Colonic mucosa (tissue), 4 donors: ENCODE measurements around the gene TMEM260. TPM values are rescaled to one million over a fixed set of nuclear protein-coding genes. Genes with fewer than 3 reads are reported as not detected.
"Not testable (repeated sequence)": the region's sequence is repeated elsewhere in the genome, so short reads cannot be mapped to it uniquely, and the experiment has no call there.

Experiments
- DNase-seq: peaks from one replicate; pipeline ENCODE4 v3.0.0-alpha.2; 2020
- H3K27ac ChIP-seq: fragments of 200-600 bp; one replicate; pipeline ENCODE4 v1.8.0; 2021
- H3K27me3 ChIP-seq: fragments of 200-600 bp; one replicate; pipeline ENCODE4 v1.8.0; 2021
- H3K36me3 ChIP-seq: fragments of 200-600 bp; one replicate; pipeline ENCODE4 v1.8.0; 2021
- H3K4me1 ChIP-seq: fragments of 200-600 bp; one replicate; pipeline ENCODE4 v1.8.0; 2021; ENCODE audit warnings: mild to moderate bottlenecking
- H3K4me3 ChIP-seq: fragments of 200-600 bp; one replicate; pipeline ENCODE4 v1.8.0; 2021
- H3K9ac ChIP-seq, 2 donors: one replicate each; pipeline ENCODE4 v1.7.0; 2013; ENCODE audit warnings: control low read depth in 2 of 2, low read depth in 2 of 2, low read length in 2 of 2
- H3K9me3 ChIP-seq: fragments of 200-600 bp; one replicate; pipeline ENCODE4 v1.8.0; 2021
- CTCF ChIP-seq: fragments of 200-600 bp; IDR thresholded peaks from one replicate; pipeline ENCODE4 v1.8.0; 2022; ENCODE audit warnings: antibody characterized with exemption, mild to moderate bottlenecking
- intact Hi-C: fragments of 100-400 bp; cut with DNase I; formaldehyde crosslinking; loops from one replicate; pipeline ENCODE4 v1.14.1; 2022
- total RNA-seq, 2 donors: library from RNA; stranded (reverse); fragmentation: NEBNext Ultra II Directional in 1 of 2; extraction: Animal tissue kit (Norgen Biotek cat#: 25700) in 1 of 2; gene quantifications; one replicate each; pipeline ENCODE4 v1.2.1, GENCODE V29; 2021
- donor health status: healthy.
- donor health status: DM: no; HTN: no; CAD: no.
- donor health status: DM: no; HTN: no; CAD: no.

TMEM260 gene
- total RNA-seq, 2 donors from 2014 or later, result 21.1 to 21.5 TPM

- DNase-seq, result no peak
- no peaks in the 10 kb centered on the region for H3K9me3 ChIP-seq
- no peak overlapping the region for H3K9ac ChIP-seq
- intact Hi-C loops, result no loop called here
- no peak overlapping the region for H3K27ac ChIP-seq
- H3K27me3 ChIP-seq, result no peaks in the 10 kb centered on the region
- no peaks in the 10 kb centered on the region for H3K4me1 ChIP-seq
- TF ChIP-seq CTCF, result no peak
- no peak overlapping the region for H3K4me3 ChIP-seq
- no peaks in the 10 kb centered on the region for H3K36me3 ChIP-seq
Measured at GRCh38 chr14:56666294-56666693, 86.7 kb downstream of the TMEM260 start.

- intact Hi-C loops, result no loop called here
- H3K27ac ChIP-seq, result no peak overlapping the region
- no peak for DNase-seq
Measured at GRCh38 chr14:56666716-56667115, 87.1 kb downstream of the TMEM260 start.

DNA sequence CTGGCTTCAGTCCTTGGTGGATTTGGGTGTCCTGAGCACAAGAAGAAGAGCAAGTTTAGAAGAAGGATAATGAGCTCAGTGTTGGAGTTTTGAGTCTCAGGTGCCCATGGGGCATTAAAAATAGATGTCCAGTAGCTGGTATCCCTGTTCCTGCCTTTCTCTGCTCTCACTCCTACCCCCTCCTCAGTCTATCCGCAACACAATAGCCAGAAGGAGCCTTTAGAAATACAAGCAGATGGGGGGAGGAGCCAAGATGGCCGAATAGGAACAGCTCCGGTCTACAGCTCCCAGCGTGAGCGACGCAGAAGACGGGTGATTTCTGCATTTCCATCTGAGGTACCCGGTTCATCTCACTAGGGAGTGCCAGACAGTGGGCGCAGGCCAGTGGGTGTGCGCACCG is 87.7 kb downstream of the TMEM260 start:
- H3K4me3 ChIP-seq, H3K36me3 ChIP-seq, H3K9me3 ChIP-seq, DNase-seq, H3K9ac ChIP-seq, intact Hi-C loops, H3K27ac ChIP-seq, H3K27me3 ChIP-seq, H3K4me1 ChIP-seq: not testable (repeated sequence)

More at GRCh38 chr14:56666716-56667115, 87.1 kb downstream of the TMEM260 start:
- no peak overlapping the region for H3K9ac ChIP-seq
- no peak overlapping the region for H3K4me3 ChIP-seq
- no peaks in the 10 kb centered on the region for H3K36me3 ChIP-seq
- no peaks in the 10 kb centered on the region for H3K27me3 ChIP-seq
- no peaks in the 10 kb centered on the region for H3K9me3 ChIP-seq
- no peak for TF ChIP-seq CTCF
- no peaks in the 10 kb centered on the region for H3K4me1 ChIP-seq

DNA sequence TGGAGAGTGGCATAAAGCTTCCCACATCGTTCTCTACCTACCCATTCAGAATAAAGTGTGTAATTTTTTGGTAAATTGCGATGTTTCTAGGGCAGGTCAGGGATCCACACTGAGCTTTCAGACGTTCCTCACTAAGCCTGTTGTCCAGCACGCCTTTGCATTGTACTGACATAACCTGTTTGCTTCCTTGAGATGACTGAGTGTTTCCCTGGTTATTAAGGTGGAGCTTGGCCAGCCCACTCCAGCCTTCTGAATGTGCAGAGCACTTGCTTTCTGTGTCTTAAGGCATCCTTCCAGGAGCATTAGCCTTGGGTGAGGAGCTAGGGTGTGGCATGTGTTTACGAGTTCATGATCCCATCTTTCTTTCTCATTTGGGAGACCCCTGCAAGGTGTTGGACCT is 96.4 kb downstream of the TMEM260 start:
- Histone ChIP-seq H3K27me3 (no peaks in the 10 kb centered on the region), H3K27ac (no peak overlapping the region), H3K9ac (no peak overlapping the region), H3K36me3 (no peaks in the 10 kb centered on the region), H3K9me3 (no peaks in the 10 kb centered on the region), H3K4me1 (no peaks in the 10 kb centered on the region), H3K4me3 (no peak overlapping the region)
- TF ChIP-seq CTCF, result no peak
- intact Hi-C loops, result no loop called here
- no peak for DNase-seq

DNA sequence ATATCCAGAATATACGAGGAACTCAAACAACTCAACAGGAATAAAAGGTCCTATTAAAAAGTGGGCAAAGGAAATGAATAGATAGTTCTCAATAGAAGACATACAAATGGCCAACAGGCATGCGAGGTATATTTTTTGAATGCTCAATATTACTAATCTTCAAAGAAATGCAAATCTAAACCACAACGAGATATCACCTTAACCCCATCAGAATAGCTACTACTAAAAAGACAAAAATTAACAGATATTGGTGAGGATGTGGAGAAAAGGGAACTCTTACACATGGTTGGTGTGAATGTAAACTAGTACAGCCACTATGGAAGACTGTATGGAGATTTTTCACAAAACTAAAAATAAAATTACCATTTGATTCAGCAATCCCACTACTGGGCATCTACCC is 99.2 kb downstream of the TMEM260 start:
- DNase-seq, result no peak
- no peaks in the 10 kb centered on the region for H3K9me3 ChIP-seq
- intact Hi-C loops, result no loop called here
- H3K9ac ChIP-seq, result no peak overlapping the region
- no peaks in the 10 kb centered on the region for H3K27me3 ChIP-seq
- H3K4me3 ChIP-seq, result no peak overlapping the region
- H3K4me1 ChIP-seq, result no peaks in the 10 kb centered on the region
- TF ChIP-seq CTCF, result no peak
- no peak overlapping the region for H3K27ac ChIP-seq
- no peaks in the 10 kb centered on the region for H3K36me3 ChIP-seq

GRCh38 chr14:56686416-56686815 is 106.8 kb downstream of the TMEM260 start:
- DNase-seq, result no peak
- no peak for TF ChIP-seq CTCF
- H3K27ac ChIP-seq, result no peak overlapping the region
- no peak overlapping the region for H3K4me3 ChIP-seq
- intact Hi-C loops, result no loop called here
- H3K9me3 ChIP-seq, result no peaks in the 10 kb centered on the region
- no peak overlapping the region for H3K9ac ChIP-seq
- H3K4me1 ChIP-seq, result no peaks in the 10 kb centered on the region
- no peaks in the 10 kb centered on the region for H3K27me3 ChIP-seq
- no peaks in the 10 kb centered on the region for H3K36me3 ChIP-seq
